NAMALWA (cell line): ENCODE measurements around the gene BNIP5.

Experiments
- DNase-seq: peaks from one replicate; pipeline ENCODE4 v3.0.0-alpha.2; 2015; ENCODE audit warnings: low spot score

The BNIP5 gene

GRCh38 chr6:36322591-36322990 is 14.1 kb downstream of the BNIP5 start:
- DNase-seq = no peak

- no peak for DNase-seq
Observed at GRCh38 chr6:36320475-36320874, 16.2 kb downstream of the BNIP5 start.

- no peak for DNase-seq
Observed at GRCh38 chr6:36319821-36320220, 16.9 kb downstream of the BNIP5 start.

GRCh38 chr6:36319436-36319762 is 17.3 kb downstream of the BNIP5 start:
- no peak for DNase-seq

GRCh38 chr6:36318690-36319435 is 17.8 kb downstream of the BNIP5 start:
- DNase-seq = no peak

GRCh38 chr6:36317623-36318022 is 19.1 kb downstream of the BNIP5 start:
- no peak for DNase-seq

- DNase-seq = no peak
Observed at GRCh38 chr6:36315921-36316320, 20.8 kb downstream of the BNIP5 start.

GRCh38 chr6:36314221-36315014 is 22.3 kb downstream of the BNIP5 start:
- DNase-seq = peak; percentile 51

- DNase-seq = no peak
Observed at GRCh38 chr6:36313649-36313936, 23.1 kb downstream of the BNIP5 start.

- DNase-seq = peak; percentile 64
Observed at GRCh38 chr6:36312854-36313648, 23.6 kb downstream of the BNIP5 start.

GRCh38 chr6:36309900-36310299 is 26.8 kb downstream of the BNIP5 start:
- DNase-seq = no peak

- DNase-seq = no peak
Observed at GRCh38 chr6:36309203-36309602, 27.5 kb downstream of the BNIP5 start.

- no peak for DNase-seq
Observed at GRCh38 chr6:36308514-36308913, 28.2 kb downstream of the BNIP5 start.

GRCh38 chr6:36306375-36306774 is 30.3 kb downstream of the BNIP5 start:
- DNase-seq = no peak

- no peak for DNase-seq
Observed at GRCh38 chr6:36305885-36306284, 30.8 kb downstream of the BNIP5 start.

GRCh38 chr6:36302227-36302976 is 34.3 kb downstream of the BNIP5 start:
- peak; percentile 97 for DNase-seq

GRCh38 chr6:36301781-36302180 is 34.9 kb downstream of the BNIP5 start:
- no peak for DNase-seq

GRCh38 chr6:36301085-36301658 is 35.5 kb downstream of the BNIP5 start:
- DNase-seq = no peak

GRCh38 chr6:36298027-36298426 is 38.7 kb downstream of the BNIP5 start:
- no peak for DNase-seq

GRCh38 chr6:36297511-36297910 is 39.2 kb downstream of the BNIP5 start:
- DNase-seq = no peak

GRCh38 chr6:36297051-36297450 is 39.6 kb downstream of the BNIP5 start:
- DNase-seq = no peak

- DNase-seq = no peak
Observed at GRCh38 chr6:36296240-36296639, 40.4 kb downstream of the BNIP5 start.
